Brain pericyte (primary cell): Measurements from ENCODE around the gene AGTRAP.

ENCODE experiments used
- DNase-seq: peaks from one replicate; pipeline ENCODE4 v3.0.0-alpha.2; 2012; ENCODE audit warnings: low read depth, low spot score

Gene AGTRAP

GRCh38 chr1:11761988-11762406 lies 26.1 kb downstream of the AGTRAP start, which contains the start of gene C1orf167:
Gene C1orf167, plus strand, starts transcription at chr1:11762193. Its CDS starts 2,208 bp downstream, at chr1:11764401.
- no peak for DNase-seq

DNA sequence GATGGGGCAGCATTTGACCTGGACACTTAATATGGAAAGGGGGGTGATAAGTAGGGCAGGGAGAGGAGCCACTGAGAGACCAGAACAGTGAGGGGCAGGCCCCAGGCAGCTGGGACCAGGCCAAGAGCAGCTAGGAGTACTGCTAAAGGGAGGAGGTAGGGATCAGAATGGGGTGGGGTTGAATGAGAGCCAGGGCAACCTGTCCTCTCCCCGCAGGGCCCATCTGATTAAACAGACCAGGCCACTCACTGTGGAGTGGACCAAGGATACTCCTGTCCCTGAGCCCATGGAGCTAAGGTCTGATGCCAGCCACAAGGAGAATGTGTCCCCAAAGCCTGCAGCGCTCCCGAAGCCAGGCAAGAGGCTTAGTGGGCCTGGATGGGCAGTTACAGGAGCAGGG lies 28.2 kb downstream of the AGTRAP start:
- no peak for DNase-seq

GRCh38 chr1:11764519-11764918 lies 28.6 kb downstream of the AGTRAP start:
- DNase-seq, result no peak

DNA sequence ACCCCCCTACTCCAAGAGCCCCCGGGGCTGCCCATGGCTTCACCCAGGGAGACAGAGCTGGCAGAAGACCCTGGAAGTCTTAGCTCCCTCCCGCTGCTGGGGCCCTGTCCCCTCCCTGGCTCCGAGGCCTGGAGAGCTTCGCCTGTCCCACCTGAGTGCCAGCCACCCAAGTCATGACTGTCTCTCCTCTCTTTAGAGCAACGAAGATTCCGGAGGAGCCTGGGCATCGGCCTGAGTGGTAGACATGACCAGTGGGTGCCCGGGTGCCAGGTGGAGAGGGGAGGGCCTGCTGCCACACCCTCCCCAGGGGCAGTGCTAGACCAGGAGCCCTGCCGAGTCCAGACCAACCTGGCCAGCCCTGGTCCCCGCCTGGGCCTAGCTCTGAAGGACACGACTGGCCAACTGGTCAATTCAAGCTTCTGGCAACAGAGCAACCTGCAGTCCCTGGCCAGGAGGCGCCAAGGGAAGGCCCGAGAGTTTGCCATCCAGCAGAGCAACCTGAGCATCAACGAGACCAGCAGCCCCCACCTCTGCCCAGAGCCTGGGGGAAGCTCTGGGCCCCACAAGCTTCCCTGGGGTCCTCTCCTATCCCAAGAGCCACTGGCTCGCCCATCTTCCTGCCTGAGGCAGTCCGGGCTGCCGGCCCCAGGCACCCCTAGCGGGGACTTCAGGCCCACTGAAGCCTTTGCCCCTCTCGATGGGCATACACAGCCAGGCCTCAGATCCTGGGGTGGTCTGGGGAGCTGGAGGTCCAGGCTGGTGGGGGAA lies 29.9 kb downstream of the AGTRAP start:
- DNase-seq, result no peak

DNA sequence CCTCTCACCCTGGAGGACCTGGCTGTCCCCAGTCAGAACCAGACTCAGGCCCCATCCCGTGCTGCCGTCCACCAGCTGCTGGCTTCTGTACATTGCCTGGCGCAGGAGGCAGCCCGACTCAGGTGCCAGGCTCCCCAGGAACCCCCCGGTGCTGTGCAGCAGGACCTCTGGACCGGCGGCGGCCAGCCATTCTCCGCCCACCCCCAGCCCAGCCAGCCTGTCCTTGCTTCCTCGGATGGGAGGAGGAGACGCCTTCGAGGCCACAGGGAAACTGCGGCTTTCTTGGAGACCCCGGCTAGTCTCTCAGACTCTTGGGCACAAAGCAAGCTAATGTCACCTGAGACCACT lies 30.5 kb downstream of the AGTRAP start:
- DNase-seq, result no peak

GRCh38 chr1:11767922-11768704 lies 32.2 kb downstream of the AGTRAP start:
- no peak for DNase-seq

DNA sequence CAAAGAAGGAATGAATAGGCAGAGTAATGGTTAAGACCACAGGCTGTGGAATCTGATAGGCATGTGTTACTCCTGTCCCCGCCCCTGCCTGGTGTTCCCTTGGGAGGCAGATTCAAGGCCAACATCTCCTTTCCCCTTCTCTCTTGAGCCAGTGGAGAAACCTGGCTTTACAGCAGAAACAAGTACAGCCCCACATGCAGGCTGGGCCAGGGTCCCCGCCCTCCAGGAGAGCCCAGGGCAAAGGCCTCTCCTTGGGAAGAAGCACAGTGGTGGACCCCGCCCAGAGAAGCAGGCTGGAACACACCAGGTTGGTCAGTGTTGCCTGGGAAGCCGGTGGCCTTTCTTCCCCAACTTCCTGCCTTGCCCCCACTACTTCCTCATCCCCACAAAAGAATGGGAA lies 32.9 kb downstream of the AGTRAP start:
- no peak for DNase-seq

GRCh38 chr1:11769274-11769673 lies 33.3 kb downstream of the AGTRAP start:
- no peak for DNase-seq

GRCh38 chr1:11770011-11770410 lies 34.1 kb downstream of the AGTRAP start:
- DNase-seq, result no peak

DNA sequence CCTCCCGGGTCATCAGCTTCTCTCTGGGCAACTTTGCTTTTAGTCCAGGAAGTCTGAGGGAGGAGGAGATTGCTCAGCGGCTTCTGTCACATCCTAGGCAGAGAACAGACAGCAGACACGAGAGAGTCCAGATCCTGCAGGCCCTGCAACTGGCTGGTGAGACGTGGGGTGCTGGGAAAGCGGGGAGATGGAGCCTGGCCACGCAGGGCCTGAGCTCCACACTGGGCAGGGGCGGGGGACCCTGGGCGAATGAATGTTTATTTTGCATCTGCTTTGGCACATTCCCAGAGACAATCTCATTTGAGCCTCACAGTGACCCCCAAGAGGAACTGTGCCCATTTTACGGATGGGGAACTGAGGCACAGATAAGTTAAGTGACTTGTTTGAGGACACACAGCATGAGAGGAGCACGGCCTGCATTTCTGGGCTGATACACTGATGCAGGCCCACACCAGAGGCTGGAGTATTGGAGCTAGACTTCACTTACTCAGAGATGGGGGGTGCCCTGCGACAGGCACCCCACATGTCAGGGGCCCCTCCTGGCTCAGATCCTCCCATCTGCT lies 35.6 kb downstream of the AGTRAP start:
- no peak for DNase-seq

GRCh38 chr1:11772458-11772857 lies 36.5 kb downstream of the AGTRAP start:
- DNase-seq, result no peak

DNA sequence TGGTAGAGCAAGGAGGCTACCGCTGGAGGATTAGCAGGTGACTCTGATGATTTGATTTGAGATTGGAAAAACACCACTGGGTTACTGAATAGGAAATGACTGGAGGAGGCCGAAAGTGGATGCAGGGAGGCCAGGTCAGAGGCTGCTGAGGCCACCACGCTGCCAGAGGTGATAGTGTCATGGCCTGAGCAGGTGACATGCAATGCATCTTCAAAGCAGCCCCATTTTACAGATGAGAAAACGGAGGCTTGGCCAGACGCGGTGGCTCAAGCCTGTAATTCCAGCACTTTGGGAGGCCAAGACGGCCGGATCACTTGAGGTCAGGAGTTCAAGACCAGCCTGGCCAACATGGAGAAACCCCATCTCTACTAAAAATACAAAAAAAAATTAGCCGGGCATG lies 38.8 kb downstream of the AGTRAP start:
- DNase-seq, result no peak

DNA sequence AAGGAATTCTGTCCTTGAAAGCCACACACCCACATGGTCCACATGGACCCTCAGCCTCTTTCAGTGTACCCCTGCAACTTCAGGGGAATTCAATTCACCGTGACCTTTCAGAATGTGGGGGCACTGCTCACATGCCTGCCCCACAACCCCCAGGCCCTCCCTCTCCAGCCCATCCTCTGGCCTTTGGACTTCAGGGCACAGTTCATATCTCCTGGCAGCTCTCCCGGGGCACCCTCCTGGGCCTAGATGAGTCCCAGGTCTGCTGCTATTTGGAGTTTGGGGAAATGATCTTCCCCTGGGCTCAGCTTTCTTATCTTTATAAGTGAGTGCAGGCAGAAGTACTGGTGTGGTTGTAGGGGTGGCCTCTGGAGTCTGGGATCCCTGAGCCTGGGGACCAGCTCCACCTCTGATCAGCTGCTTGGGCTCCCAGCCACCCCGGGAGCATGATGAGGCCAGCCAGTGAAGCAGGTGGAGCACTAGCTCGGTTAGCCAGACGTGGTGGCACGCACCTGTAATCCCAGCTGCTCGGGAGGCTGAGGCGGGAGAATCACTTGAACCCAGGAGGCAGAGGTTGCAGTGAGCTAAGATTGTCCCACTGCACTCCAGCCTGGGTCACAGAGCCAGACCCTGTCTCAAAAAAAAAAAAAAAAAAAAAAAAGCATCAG lies 41.9 kb downstream of the AGTRAP start:
- no peak for DNase-seq

GRCh38 chr1:11778336-11778735 lies 42.4 kb downstream of the AGTRAP start:
- no peak for DNase-seq

GRCh38 chr1:11778844-11779623 lies 43.1 kb downstream of the AGTRAP start:
- no peak for DNase-seq

DNA sequence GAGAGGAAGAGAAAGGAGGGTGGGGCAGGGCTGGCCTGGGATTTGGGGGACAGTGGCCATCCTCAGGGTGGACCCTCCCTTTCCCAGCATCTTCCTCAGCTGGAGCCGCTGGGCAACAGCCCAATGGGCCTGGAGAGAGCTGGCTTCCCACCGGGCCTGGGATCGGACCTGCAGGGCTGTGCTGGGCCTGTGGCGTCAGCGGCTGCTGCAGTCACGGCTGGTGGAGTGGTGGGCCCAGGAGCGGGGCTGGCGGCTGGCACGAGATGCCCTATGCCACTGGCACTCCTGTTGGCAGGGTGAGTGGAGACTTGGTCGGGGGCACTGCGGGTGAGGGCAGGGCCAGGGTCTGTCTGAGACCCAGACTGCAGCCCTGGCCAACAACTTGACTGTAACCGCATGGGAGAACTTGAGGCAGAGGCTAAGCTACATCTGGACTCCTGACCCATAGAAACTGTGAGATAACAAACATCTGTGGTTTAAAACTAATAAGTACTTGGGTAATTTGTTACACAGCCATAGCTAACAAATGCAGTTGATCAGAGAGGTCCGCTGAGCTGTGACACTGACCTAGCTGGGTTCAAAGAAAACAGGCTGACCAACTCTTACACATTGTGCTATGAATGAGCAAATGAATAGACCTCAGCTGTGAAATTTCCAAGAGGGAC lies 43.9 kb downstream of the AGTRAP start:
- DNase-seq, result no peak

GRCh38 chr1:11780380-11781147 lies 44.6 kb downstream of the AGTRAP start:
- DNase-seq, result no peak

DNA sequence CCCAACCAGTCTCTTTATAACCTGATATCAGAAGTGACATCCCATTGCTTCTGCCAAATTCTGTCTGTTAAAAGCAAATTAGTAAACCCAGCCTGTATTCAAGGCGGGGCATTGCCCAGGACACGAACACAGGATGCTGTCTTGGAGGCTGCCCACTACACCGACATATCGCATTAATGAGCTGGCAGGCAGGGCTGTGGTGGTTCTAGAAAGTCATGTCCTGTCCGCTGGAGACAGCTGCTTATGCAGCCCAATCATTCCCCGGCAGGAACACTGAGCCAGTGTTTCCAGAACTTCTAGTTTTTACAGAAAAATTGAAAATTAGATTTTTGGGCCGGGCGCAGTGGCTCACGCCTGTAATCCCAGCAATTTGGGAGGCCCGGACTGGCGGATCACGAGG lies 45.4 kb downstream of the AGTRAP start:
- DNase-seq, result no peak

- DNase-seq, result no peak
Observed at GRCh38 chr1:11782127-11782708, 46.3 kb downstream of the AGTRAP start.

GRCh38 chr1:11783556-11783955 lies 47.6 kb downstream of the AGTRAP start:
- DNase-seq, result no peak
